Stimulated activated effector memory CD8-positive, alpha-beta T cell treated with anti-CD3 and anti-CD28 coated beads, Interleukin-12 subunit alpha, Interleukin-12 subunit beta, amount 100 ng/mL, for 72 hours (primary cell): ENCODE measurements around the gene LTA.

ENCODE experiments used
- ATAC-seq: fragments of 150-1000 bp; cut with Tn5 transposase; 2 replicates; pipeline ENCODE4 v1.10.0; 2021
- DNase-seq, 2 donors: peaks; one replicate each; pipeline ENCODE4 v3.0.0; 2021 to 2022; ENCODE audit warnings: low spot score in 2 of 2
- H3K27ac Mint-ChIP-seq: one replicate; pipeline ENCODE4 v1.8.0; 2022; ENCODE audit warnings: mild to moderate bottlenecking, mixed read lengths
- H3K36me3 Mint-ChIP-seq: one replicate; pipeline ENCODE4 v1.8.0; 2022; ENCODE audit warnings: mild to moderate bottlenecking, mixed read lengths
- H3K4me1 Mint-ChIP-seq: one replicate; pipeline ENCODE4 v1.8.0; 2022; ENCODE audit warnings: mixed read lengths
- H3K4me3 Mint-ChIP-seq: one replicate; pipeline ENCODE4 v1.8.0; 2022; ENCODE audit warnings: mild to moderate bottlenecking, mixed read lengths
- H3K9me3 Mint-ChIP-seq: one replicate; pipeline ENCODE4 v1.8.0; 2022; ENCODE audit warnings: mixed read lengths

Gene LTA

DNA sequence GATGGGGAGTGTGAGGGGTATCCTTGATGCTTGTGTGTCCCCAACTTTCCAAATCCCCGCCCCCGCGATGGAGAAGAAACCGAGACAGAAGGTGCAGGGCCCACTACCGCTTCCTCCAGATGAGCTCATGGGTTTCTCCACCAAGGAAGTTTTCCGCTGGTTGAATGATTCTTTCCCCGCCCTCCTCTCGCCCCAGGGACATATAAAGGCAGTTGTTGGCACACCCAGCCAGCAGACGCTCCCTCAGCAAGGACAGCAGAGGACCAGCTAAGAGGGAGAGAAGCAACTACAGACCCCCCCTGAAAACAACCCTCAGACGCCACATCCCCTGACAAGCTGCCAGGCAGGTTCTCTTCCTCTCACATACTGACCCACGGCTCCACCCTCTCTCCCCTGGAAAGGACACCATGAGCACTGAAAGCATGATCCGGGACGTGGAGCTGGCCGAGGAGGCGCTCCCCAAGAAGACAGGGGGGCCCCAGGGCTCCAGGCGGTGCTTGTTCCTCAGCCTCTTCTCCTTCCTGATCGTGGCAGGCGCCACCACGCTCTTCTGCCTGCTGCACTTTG, 3.3 kb downstream of the LTA start, which contains the start of gene TNF:
Gene TNF (plus strand): TSS at position 231 of the 567 bp plus-strand sequence. CDS start 177 bp downstream, at position 408.
- Mint-ChIP-seq H3K4me3 (peak within 1 kb of the TSS; percentile 97), H3K27ac (peak within 1 kb of the TSS; percentile 98), H3K4me1 (peaks cover 72% of the 10 kb centered on the region), H3K9me3 (no peaks in the 10 kb centered on the region), H3K36me3 (peaks cover 88% of the 10 kb centered on the region)
- peak; percentile 46 for ATAC-seq
- peak; percentile 75 to 93 for DNase-seq

DNA sequence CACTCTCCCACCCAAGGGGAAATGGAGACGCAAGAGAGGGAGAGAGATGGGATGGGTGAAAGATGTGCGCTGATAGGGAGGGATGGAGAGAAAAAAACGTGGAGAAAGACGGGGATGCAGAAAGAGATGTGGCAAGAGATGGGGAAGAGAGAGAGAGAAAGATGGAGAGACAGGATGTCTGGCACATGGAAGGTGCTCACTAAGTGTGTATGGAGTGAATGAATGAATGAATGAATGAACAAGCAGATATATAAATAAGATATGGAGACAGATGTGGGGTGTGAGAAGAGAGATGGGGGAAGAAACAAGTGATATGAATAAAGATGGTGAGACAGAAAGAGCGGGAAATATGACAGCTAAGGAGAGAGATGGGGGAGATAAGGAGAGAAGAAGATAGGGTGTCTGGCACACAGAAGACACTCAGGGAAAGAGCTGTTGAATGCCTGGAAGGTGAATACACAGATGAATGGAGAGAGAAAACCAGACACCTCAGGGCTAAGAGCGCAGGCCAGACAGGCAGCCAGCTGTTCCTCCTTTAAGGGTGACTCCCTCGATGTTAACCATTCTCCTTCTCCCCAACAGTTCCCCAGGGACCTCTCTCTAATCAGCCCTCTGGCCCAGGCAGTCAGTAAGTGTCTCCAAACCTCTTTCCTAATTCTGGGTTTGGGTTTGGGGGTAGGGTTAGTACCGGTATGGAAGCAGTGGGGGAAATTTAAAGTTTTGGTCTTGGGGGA, 4.0 kb downstream of the LTA start:
- peaks cover 95% of the 10 kb centered on the region for H3K36me3 Mint-ChIP-seq
- no peaks in the 10 kb centered on the region for H3K9me3 Mint-ChIP-seq
- peak overlapping the region; percentile 97 for H3K4me3 Mint-ChIP-seq
- peak overlapping the region; percentile 98 for H3K27ac Mint-ChIP-seq
- H3K4me1 Mint-ChIP-seq = peaks cover 73% of the 10 kb centered on the region
- DNase-seq (peak in 1 of 2 donors; percentile 58), ATAC-seq (no peak)

DNA sequence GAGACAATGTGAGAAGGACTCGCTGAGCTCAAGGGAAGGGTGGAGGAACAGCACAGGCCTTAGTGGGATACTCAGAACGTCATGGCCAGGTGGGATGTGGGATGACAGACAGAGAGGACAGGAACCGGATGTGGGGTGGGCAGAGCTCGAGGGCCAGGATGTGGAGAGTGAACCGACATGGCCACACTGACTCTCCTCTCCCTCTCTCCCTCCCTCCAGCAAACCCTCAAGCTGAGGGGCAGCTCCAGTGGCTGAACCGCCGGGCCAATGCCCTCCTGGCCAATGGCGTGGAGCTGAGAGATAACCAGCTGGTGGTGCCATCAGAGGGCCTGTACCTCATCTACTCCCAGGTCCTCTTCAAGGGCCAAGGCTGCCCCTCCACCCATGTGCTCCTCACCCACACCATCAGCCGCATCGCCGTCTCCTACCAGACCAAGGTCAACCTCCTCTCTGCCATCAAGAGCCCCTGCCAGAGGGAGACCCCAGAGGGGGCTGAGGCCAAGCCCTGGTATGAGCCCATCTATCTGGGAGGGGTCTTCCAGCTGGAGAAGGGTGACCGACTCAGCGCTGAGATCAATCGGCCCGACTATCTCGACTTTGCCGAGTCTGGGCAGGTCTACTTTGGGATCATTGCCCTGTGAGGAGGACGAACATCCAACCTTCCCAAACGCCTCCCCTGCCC, 4.9 kb downstream of the LTA start:
- peak in 1 of 2 donors; percentile 83 for DNase-seq
- peak overlapping the region; percentile 98 for H3K27ac Mint-ChIP-seq
- no peaks in the 10 kb centered on the region for H3K9me3 Mint-ChIP-seq
- H3K36me3 Mint-ChIP-seq = peaks cover 99% of the 10 kb centered on the region
- peaks cover 71% of the 10 kb centered on the region for H3K4me1 Mint-ChIP-seq
- ATAC-seq = peak; percentile 2
- peak overlapping the region; percentile 97 for H3K4me3 Mint-ChIP-seq

DNA sequence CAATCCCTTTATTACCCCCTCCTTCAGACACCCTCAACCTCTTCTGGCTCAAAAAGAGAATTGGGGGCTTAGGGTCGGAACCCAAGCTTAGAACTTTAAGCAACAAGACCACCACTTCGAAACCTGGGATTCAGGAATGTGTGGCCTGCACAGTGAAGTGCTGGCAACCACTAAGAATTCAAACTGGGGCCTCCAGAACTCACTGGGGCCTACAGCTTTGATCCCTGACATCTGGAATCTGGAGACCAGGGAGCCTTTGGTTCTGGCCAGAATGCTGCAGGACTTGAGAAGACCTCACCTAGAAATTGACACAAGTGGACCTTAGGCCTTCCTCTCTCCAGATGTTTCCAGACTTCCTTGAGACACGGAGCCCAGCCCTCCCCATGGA, 5.5 kb downstream of the LTA start:
- no peak for DNase-seq
- Mint-ChIP-seq H3K27ac (peak overlapping the region; percentile 98), H3K36me3 (peaks cover 93% of the 10 kb centered on the region), H3K9me3 (no peaks in the 10 kb centered on the region), H3K4me3 (peak overlapping the region; percentile 97), H3K4me1 (peaks cover 71% of the 10 kb centered on the region)
- ATAC-seq = no peak

DNA sequence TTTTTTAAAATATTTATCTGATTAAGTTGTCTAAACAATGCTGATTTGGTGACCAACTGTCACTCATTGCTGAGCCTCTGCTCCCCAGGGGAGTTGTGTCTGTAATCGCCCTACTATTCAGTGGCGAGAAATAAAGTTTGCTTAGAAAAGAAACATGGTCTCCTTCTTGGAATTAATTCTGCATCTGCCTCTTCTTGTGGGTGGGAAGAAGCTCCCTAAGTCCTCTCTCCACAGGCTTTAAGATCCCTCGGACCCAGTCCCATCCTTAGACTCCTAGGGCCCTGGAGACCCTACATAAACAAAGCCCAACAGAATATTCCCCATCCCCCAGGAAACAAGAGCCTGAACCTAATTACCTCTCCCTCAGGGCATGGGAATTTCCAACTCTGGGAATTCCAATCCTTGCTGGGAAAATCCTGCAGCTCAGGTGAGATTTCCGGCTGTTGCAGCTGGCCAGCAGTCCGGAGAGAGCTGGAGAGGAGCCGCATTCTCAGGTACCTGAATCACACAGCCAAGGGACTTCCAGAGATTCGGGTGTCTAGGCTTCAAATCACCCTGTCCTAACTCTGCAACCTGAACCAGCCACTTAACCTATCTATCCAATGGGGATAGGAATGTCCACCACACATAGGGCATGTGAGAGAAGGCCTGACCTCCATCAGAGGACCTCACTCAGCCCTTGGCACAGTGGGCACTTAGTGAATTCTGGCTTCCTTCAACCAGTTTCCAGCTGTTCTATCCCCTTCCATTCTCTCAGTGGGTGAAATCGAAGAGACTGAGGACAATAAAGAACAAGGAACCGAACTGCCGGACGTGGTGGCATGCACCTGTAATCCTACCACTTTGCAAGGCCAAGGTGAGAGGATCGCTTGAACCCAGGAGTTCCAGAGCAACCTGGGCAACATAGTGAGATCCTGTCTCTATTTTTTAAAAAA, 6.4 kb downstream of the LTA start:
- Mint-ChIP-seq H3K4me1 (peaks cover 69% of the 10 kb centered on the region), H3K4me3 (peak overlapping the region; percentile 97), H3K36me3 (peaks cover 85% of the 10 kb centered on the region), H3K9me3 (no peaks in the 10 kb centered on the region), H3K27ac (peak overlapping the region; percentile 98)
- DNase-seq = peak in 1 of 2 donors; percentile 54
- ATAC-seq = no peak

DNA sequence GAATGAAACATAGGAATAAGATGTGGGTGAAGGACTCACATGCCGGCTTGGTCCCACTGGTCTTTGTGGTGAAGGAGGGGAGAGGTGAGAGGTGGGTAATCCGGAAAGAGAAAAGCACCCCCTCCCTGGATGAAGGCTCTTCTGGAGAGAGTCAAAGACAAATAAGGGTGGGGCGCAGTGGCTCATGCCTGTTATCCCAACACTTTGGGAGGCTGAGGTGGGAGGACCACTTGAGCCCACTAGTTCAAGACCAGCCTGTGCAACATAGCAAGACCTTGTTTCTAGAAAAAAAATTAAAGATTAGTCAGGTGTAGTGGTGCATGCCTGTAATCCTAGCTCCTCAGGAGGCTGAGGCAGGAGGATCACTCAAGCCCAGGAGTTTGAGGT, 7.0 kb downstream of the LTA start:
- Mint-ChIP-seq H3K9me3 (no peaks in the 10 kb centered on the region), H3K27ac (peak overlapping the region; percentile 98), H3K36me3 (peaks cover 78% of the 10 kb centered on the region)

DNA sequence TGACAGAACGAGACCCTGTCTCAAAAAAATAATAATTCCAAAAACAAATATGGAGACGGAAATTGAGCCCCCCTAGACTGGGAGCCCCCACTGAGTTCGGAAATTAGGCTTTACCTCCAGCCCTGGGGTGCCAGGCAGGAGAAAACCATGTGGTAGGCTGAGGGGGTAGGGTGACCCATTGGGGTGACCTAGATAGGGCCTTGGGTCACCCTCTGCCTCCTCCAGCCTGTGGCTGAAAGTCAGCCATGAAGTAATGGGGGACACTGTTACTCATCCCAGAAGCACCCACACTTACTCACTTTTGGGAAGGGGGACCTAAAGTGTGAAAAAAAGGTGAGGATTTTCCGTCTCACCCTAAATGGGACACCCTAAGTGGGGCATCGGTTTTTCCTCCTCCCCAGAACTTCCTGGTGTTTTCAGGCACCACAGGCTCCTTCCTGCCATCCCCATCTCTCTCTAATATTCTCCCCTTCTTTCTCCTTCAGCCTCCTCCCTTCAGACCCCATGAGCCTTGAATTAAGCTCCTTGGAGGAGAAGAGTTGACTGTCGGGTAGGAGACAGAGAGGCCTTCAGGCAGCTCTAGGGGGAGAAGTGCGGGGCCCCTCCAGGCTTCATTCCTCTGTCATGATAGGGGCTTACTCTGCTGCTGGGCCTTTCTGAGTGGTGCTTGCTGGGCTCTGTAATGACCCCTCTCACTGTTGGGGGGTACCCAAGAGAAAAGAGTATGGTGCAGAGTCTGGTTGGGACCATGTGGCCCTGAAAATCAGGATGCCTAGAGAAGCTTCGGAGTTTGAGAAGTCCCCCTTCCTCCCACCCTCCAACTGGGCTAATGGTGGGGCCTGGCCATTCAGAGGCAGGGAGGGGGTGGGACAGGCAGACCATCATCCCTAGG, 7.7 kb downstream of the LTA start:
- Mint-ChIP-seq H3K9me3 (no peaks in the 10 kb centered on the region), H3K27ac (peak overlapping the region; percentile 98), H3K36me3 (peaks cover 71% of the 10 kb centered on the region), H3K4me1 (peaks cover 55% of the 10 kb centered on the region), H3K4me3 (peak overlapping the region; percentile 97)
- DNase-seq (peak in 1 of 2 donors; percentile 77), ATAC-seq (peak; percentile 24)

More for the DNA sequence above, 7.0 kb downstream of the LTA start:
- no peak for ATAC-seq
- Mint-ChIP-seq H3K4me1 (peaks cover 62% of the 10 kb centered on the region), H3K4me3 (peak overlapping the region; percentile 97)
- DNase-seq = peak in 1 of 2 donors; percentile 61

DNA sequence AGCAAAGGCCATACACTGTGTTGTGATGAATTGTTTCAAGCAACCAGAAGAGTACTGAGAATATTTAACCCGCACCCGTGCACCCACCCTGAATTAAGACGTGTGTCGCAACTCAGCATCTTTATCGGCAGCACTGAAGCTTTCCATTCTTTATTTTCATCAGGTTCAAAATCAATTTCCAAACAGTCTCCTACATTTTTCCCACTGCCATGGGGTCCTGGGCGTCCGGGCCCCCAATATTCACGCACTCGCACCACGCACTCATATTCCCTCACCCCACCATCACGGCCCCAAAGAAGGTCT, 8.3 kb downstream of the LTA start:
- peak in 1 of 2 donors; percentile 68 for DNase-seq
- peak overlapping the region; percentile 98 for H3K27ac Mint-ChIP-seq
- peaks cover 52% of the 10 kb centered on the region for H3K4me1 Mint-ChIP-seq
- H3K9me3 Mint-ChIP-seq = no peaks in the 10 kb centered on the region
- peak overlapping the region; percentile 97 for H3K4me3 Mint-ChIP-seq
- ATAC-seq = peak; percentile 1
- peaks cover 65% of the 10 kb centered on the region for H3K36me3 Mint-ChIP-seq

DNA sequence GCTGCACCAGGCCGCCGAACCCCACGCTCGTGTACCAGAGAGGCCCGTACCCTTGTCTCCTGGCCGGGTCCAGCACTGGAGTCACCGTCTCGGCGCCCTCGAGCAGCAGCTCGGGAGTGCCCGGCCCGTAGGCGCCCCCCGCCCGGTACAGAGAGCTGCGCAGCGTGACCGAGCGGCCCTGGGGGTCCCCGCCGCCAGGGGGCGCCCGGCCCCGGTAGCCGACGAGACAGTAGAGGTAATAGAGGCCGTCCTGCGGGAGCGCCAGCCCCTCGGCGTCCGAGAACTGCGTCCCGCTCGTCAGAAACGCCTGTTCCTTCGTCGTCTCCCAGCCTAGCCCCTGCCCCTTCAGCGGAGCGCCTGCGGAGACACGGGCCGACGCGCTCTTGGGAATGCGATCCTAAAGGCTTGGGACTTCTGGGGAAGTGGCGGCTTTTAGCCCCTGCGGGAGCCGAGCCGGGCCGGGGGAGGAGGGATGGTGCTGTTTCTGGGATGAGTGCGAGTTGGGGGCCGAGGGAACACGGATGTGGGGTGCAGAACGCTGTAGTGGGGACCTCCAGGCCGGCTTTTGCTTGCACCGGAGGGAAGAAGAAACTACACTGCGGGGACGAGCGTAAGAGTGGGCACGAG, 8.8 kb downstream of the LTA start:
- ATAC-seq = peak; percentile 80
- H3K36me3 Mint-ChIP-seq = peaks cover 65% of the 10 kb centered on the region

DNA sequence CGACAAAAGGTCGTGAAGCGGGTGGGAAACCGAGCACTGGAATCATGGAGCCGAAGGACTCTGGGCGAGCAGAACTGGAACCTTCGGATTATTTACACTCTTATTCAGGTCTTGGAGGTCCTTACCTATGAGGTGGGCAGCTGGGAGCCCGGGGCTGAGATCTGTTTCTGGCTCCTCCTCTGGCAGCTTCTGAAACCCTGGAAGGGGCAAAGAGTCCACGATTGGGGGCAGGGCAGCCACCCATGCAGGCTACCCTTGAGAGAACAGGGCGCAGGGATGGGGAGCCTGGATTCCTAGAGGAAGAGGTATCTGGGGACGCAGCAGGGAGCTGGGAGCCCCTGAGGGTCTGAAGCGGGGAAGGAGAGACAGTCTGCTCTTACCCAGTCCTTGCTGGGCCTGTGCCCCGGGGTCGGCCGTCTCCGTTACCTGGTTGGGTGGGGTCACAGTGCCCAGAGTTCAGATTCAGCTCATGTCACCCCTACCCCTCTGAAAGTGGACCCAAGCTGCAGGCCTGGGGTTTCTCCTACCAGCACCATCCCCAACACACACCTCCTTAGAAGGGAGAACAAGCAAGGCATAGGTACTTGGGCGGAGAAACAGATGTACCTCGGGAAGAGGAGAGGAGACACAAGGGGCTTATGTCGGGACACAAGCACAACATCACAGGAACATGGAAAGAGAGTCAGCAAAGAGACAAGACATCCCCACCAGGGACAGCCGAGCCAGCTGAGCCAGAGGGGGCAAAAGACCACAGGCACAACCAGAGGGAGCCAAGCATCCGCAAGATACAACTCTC, 9.5 kb downstream of the LTA start:
- peak overlapping the region; percentile 97 for H3K4me3 Mint-ChIP-seq
- H3K36me3 Mint-ChIP-seq = peaks cover 59% of the 10 kb centered on the region
- DNase-seq (no peak), ATAC-seq (no peak)
- H3K27ac Mint-ChIP-seq = peak overlapping the region; percentile 98
- H3K9me3 Mint-ChIP-seq = no peaks in the 10 kb centered on the region
- peaks cover 65% of the 10 kb centered on the region for H3K4me1 Mint-ChIP-seq

More for the DNA sequence above, 8.8 kb downstream of the LTA start:
- H3K9me3 Mint-ChIP-seq = no peaks in the 10 kb centered on the region
- H3K4me3 Mint-ChIP-seq = peak overlapping the region; percentile 97
- H3K27ac Mint-ChIP-seq = peak overlapping the region; percentile 98
- peak; percentile 94 to 96 for DNase-seq
- H3K4me1 Mint-ChIP-seq = peaks cover 57% of the 10 kb centered on the region

DNA sequence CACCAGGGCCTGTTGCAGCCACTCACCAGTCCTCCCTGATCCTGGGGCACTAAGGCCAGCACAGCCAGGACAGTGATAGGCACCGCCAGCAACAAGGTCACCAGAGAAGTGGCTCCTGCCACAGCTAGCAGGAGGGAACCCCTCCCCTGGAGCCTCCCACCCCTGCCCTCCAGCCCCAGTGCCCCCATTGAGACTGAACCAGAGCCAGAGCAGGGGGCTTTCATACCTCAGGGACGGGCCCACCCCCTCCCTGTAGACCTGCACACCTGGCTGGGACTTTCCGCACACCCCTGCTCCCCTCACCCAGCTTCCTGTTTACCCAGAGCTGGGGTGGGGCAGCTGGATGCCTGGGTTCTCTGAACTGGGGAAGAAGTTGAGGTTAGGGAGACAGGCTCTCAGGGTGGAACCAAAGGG, 10.1 kb downstream of the LTA start, which contains the start of gene LTB:
Gene LTB (minus strand): TSS at position 195 of the 414 bp plus-strand sequence. CDS start 7 bp downstream, at position 188.
- Mint-ChIP-seq H3K4me3 (peak within 1 kb of the TSS; percentile 97), H3K27ac (peak within 1 kb of the TSS; percentile 98), H3K4me1 (peaks cover 71% of the 10 kb centered on the region), H3K9me3 (no peaks in the 10 kb centered on the region), H3K36me3 (peaks cover 59% of the 10 kb centered on the region)
- DNase-seq (no peak), ATAC-seq (no peak)

DNA sequence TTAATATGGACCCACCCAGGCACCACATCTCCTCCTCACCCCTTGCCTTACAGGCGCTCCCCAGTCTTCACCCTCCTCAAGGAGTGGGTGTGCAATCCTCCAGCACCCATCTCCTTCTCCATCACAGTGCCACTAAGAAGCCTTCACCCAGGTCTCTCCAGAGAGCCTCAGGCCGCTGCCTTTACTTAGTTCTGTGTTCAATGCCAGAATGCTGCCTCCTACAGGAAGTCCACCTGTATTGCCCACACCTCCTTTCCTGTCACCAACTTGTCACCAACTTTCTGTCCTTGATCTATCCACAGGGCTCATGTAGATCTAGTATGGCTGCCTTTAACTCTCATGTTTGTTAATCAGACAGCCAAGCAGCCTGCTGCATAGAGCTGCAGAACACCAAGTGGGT, 13.4 kb downstream of the LTA start:
- Mint-ChIP-seq H3K9me3 (no peaks in the 10 kb centered on the region), H3K27ac (peak overlapping the region; percentile 83), H3K4me1 (peaks cover 74% of the 10 kb centered on the region), H3K4me3 (peak overlapping the region; percentile 76), H3K36me3 (peaks cover 52% of the 10 kb centered on the region)
- DNase-seq (peak in 1 of 2 donors; percentile 72), ATAC-seq (peak; percentile 40)

DNA sequence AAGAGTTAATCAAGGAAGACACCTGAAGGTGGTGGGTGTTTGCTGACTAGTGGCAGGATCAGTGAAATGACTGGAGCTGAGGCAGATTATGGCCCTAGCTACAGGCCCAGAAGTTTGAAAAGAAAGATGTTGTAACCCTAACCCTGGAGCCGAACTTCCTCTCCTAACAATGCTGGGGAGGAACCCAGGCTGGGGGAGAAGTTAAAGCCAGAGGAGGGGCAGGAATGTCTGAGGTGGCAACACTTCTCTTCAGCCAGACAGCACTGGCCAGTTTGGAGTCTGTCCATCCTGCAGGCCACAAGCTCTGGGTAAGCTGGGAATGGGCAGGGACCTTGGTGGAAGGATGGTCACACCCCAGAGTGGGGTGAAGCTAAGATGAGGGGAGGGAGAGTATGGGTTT, 13.9 kb downstream of the LTA start, which contains the start of gene LST1:
Gene LST1 (plus strand): TSS at position 270 of the 400 bp plus-strand sequence. CDS start 1,023 bp downstream, outside the sequence.
- Mint-ChIP-seq H3K36me3 (peaks cover 47% of the 10 kb centered on the region), H3K9me3 (no peaks in the 10 kb centered on the region), H3K4me1 (peaks cover 74% of the 10 kb centered on the region), H3K27ac (peak within 1 kb of the TSS; percentile 83), H3K4me3 (peak within 1 kb of the TSS; percentile 76)
- DNase-seq (no peak), ATAC-seq (peak; percentile 17)
